HG03196 (cell line): ENCODE data around the gene MMS22L.

Experiments
- ATAC-seq: cut with Tn5 transposase; IDR thresholded peaks from one replicate; pipeline ENCODE4 v1.9.1; 2021; ENCODE audit not compliant: unreplicated experiment

Gene MMS22L

GRCh38 chr6:97150932-97151331 lies 132.1 kb downstream of the MMS22L start:
- no peak for ATAC-seq

- no peak for ATAC-seq
These were observed 135.6 kb downstream of the MMS22L start for GRCh38 chr6:97147421-97147820.

- ATAC-seq = no peak
These were observed 137.3 kb downstream of the MMS22L start for GRCh38 chr6:97145691-97146090.

DNA sequence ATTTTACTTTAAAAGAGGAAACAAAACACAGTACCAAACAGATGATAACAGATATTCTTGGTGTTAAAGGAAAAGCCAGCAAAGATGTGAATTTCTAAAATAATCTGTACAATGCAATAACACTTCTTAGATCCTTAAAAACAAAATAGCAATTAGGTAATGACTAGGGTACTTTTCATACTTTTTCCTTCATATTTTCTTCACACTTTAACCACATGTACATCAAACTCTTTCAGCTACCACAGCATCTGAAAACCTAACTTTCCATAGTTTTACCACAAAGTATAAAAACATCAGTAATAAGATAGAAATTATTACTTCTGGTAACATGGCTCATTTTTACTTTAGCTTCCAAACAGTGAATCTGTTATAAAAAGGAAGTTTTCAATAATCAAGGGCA lies 141.3 kb downstream of the MMS22L start:
- ATAC-seq = no peak

GRCh38 chr6:97138581-97138980 lies 144.4 kb downstream of the MMS22L start:
- no peak for ATAC-seq

DNA sequence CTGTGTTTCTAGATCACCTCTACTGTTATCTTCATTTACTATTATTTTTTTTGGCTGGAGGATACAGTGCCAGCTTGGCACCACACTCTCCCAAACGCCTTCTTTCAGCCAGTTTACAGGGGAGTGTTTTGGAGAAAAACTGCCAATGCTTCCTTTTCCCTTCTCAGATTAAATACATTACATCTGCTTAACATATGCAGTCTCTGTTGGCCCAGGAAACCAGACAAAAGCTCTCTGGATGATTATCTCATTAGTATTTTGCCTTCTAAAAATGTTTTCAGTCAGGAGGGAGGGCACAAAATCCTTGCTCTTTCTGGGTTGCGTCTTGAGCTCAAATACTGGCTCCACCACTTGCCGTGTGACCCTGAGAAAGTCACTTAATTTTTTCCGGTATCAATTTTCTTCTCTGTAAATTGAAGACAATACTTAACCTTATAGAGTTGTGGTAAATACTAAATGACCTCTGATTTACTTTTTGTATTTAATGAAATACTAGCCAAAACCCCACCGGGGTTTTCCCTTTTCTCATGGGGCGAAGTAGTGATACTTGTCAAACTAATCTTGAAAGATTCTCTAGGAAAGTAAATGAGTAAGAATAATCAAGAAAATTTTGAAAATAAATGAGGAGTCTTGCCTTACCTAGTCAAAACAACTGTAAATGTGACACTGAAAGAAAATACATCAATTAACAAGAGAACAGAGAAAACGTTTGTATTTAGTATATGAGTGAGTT lies 146.2 kb downstream of the MMS22L start:
- no peak for ATAC-seq

DNA sequence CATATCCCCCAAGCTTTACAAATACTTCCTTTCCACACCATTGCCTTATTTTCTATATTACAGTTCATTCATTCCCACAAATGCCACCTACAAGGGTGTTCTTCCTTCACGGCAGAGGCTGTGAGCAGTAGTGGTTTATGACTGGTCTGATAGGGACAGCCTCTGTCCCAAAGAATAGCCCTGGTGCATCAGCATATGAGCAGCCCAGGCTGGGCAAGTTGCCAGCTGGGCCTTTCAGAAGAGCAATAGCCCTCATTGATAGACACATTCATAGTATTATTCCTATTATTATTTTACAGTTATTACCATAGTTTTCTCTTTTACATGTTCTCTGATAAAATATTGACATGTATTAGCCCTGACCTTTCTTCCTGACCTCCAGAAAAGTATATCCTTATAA lies 149.9 kb downstream of the MMS22L start:
- no peak for ATAC-seq

- no peak for ATAC-seq
These were observed 153.9 kb downstream of the MMS22L start for GRCh38 chr6:97129106-97129505.

DNA sequence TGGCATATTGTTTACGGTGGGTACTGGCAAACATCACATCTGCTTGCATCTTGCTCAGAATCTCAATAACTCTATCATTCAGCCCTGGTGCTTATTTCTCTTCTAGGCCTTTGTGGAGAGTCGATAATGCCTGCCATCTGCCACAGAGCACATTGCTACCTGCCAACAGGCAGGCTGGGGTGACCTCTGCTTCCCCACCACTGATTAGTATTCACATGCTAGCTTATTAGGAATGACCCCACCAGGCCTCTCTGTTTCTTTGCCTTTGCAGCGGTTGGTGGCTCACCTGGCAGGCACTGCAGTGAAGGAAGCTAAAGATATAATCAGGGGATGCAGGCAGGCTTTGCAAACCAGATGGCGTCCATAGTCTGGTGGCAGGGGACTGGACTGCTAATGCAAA lies 154.5 kb downstream of the MMS22L start:
- no peak for ATAC-seq

GRCh38 chr6:97123652-97124051 lies 159.4 kb downstream of the MMS22L start:
- no peak for ATAC-seq

- ATAC-seq = no peak
These were observed 159.9 kb downstream of the MMS22L start for GRCh38 chr6:97123112-97123511.

DNA sequence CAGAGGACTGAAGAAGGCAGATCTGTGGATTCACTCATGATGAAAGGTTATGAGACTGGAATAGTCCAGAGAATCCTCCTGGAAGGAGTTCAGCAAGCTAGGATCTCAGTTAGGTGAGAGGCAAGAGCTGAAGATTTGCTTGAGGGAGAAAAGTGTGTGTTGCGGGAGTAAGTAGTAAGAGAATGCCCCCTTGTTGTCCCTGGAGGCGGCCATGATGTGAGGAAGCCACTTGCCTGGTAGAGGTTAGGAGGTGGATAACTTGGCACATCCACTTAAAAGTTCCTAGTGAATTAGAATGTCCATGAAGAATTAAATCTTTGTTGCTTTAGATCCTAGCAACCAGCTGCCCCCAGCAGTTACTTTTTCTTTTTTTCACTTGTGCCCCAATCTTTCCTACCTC lies 162.5 kb downstream of the MMS22L start:
- no peak for ATAC-seq

- ATAC-seq = no peak
These were observed 168.4 kb downstream of the MMS22L start for GRCh38 chr6:97114645-97115044.

DNA sequence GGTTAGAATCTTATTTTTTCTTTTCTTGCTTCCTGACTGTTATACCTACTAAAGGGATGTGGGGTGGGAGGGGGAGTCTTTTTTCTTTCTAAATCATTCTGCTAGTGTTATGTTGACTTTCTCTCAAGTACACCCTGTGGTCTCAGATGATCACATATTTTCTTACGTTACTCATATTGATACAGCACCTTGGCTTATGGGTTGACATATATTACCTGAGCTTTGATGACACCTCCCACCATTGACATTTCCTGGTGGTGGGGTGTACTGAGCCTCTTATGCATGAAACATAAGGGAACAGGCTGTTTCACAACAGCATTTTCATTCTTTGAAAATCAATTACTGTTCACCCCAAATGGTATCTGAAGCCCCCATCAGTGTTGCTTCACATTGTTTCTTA lies 169.8 kb downstream of the MMS22L start:
- ATAC-seq = no peak

GRCh38 chr6:97111243-97111642 lies 171.8 kb downstream of the MMS22L start:
- no peak for ATAC-seq

- no peak for ATAC-seq
These were observed 172.4 kb downstream of the MMS22L start for GRCh38 chr6:97110626-97111025.

DNA sequence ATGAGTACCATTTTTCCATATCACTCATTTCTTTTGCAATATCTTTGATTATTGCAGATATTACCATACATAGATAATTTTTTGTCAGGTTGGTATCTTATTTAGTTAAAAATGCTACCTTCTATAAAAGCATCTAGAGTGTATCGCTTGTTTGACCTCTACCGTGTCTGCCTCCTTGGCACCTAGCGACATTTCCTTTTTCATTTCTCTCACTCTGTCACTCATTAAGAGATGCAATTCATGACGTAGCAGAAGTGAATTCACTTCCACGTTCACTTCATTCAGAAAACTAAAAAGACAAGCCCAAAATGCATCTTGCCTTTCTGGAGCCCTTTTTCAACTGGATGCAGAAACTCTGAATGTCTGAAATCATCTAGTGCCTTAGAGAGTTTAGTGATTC lies 172.9 kb downstream of the MMS22L start:
- ATAC-seq = no peak

- ATAC-seq = no peak
These were observed 173.6 kb downstream of the MMS22L start for GRCh38 chr6:97109444-97109843.

GRCh38 chr6:97102145-97102790 lies 180.7 kb downstream of the MMS22L start:
- ATAC-seq = no peak

DNA sequence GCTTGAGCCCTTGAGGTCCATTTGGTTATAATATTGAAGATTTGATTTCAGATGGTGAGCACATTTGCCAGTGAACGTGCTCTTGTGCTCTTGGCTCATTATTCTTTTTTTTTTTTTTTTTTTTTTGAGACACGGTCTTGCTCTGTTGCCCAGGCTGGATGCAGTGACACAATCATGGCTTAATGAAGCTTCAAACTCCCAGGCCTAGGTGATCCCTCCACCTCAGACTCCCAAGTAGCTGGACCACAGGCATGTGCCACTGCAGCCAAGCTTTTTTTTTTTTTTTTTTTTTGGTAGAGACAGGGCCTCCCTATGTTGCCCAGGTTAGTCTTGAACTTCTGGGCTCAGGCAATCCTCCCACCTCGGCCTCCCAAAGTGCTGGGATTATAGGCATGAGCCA lies 182.3 kb downstream of the MMS22L start:
- no peak for ATAC-seq

DNA sequence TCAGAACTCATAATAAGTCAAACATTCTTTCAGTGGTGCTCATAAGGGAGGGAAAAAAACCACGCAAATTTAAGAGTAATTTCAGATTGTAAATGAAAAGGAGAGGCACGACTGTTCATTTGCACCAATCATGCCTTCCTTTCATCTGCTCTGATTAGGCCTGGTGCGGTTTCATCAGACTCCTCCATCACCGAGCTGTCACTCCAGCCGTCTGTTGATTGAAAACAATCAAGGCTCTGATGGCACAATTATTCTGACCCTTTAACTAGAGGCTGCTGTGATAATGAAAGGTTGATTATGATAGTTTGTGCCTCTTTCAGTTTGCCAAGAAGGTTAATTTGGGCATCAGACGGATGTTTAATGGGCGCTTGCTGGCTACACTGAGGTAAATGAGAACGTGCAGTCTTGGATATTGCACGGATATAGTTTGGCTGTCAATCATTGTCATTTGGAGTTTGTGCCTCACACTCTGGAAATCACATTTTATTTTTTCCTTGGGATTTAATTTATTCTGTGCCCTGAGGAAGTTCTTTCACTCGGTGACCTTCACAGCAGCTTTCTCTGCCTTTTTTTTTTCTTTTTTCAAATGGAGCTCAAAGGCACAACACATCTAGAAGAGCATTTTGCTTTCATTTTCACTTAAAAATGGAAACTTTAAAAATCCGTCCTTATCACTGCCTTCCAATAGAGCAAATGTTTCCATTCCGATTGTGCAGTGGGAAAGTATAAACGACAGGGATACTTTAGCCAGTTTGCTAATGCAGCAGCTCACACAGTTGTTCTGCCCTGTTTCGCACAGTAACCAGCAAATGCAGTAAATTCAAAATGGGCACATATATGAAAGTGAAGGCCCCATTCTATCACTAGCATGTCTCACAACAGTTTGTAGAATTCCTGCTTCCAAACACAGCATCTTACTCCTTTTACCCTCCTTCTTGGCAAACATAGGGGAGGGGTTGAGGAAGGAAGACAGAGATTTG lies 185.7 kb downstream of the MMS22L start:
- no peak for ATAC-seq
